ENCODE results near the gene CLCN4.

The CLCN4 gene

GRCh38 chrX:10156199-10157031 is at the start of gene CLCN4:
Gene CLCN4, plus strand, starts transcription at chrX:10156975. Its CDS starts 28,058 bp downstream, at chrX:10185033.
- DNase-seq (ENCODE audit: low read depth in 3 of 3) = no peak

DNA sequence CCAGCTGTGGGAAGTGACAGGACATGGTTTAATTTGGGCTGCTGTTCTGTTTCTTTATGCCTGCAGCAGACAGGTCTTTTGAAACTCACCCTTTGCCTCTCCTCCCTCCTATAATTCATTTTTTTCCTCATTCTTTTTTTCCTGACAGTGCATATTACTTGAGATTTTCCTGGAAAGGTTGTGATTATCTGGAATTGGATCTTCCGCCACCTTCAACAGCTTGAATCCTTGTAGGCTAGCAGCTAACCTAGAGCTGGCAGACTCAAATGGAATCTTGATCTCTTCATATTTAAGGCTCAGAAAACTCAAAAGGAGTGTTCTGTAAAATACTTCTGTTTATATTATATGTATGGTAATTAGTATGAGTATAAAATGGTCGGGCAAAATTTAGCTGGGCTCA is 49.3 kb upstream of the CLCN4 start:
- DNase-seq (ENCODE audit: low read depth in 3 of 3) = no peak

- DNase-seq (ENCODE audit: low read depth in 3 of 3) = no peak
Measured at GRCh38 chrX:10108288-10108687, 48.5 kb upstream of the CLCN4 start.

DNA sequence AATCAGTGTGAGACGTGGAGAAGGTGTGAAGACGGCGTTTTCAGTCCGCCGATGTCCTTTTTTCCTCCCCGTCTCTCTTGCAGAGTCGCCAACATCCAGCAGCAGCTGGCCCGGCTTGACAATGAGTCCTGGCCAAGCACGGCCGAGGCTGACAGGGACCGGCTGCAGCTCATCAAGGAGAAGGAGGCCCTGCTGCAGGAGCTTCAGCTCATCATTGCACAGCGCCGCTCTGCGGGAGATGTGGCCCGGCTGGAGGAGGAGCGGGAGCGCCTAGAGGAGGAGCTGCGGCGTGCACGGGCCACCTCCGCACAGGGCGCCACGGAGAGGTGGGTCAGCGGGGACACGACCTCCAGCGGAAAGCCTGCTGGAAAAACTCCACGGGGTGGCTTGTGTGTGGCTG is 47.1 kb upstream of the CLCN4 start:
- DNase-seq (ENCODE audit: low read depth in 3 of 3) = no peak

DNA sequence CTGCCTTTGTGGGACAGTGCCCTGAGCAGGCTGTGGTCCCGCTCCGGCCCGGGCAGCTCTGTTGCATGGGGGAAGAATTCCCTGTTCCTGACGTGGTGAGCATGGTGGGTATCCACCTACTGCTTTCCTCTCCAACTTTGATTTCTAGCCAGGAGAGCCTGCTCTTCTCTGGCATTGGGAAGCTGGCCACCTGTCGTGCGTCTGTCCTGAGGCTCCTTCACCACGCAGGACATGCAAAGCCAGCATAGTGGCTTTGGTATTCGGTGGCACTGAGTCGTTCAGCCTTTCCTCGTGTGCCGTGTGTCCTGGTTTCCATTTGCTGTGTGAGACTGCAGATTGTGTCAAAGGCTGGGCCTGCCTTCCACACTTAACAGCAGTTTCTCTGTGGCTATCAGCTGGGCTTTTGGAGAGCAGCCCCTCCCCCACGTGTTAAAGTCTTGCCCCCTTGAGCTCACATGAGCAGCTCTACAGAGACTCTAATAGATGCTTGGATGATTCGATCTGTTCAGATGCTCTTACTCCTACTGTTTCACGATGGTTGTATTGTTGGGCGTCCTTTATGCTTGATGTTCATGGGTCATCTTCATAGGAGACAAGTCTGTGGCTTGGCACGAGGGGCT is 46.3 kb upstream of the CLCN4 start:
- no peak for DNase-seq (ENCODE audit: low read depth in 3 of 3)

DNA sequence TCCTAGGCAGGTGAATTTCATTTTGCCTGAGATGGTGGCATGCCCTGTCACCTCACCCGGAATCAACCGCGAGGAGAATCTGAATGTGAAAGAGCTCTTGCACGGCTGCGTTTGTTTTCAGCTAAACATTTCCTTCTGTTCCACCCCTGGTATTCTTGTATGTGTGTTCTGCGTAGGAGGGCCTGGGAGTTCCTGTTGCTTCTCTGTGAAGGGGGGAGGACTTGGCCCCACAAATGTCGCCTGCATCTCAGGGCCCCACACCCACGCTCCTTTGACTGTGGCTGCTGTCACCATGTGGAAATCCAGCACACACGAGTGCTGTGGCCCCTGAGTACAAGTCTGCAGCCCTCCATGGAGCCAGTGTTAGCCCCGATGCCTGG is 45.8 kb upstream of the CLCN4 start:
- peak; percentile 27 to 55 (median 46) for DNase-seq (ENCODE audit: low read depth in 3 of 3)

DNA sequence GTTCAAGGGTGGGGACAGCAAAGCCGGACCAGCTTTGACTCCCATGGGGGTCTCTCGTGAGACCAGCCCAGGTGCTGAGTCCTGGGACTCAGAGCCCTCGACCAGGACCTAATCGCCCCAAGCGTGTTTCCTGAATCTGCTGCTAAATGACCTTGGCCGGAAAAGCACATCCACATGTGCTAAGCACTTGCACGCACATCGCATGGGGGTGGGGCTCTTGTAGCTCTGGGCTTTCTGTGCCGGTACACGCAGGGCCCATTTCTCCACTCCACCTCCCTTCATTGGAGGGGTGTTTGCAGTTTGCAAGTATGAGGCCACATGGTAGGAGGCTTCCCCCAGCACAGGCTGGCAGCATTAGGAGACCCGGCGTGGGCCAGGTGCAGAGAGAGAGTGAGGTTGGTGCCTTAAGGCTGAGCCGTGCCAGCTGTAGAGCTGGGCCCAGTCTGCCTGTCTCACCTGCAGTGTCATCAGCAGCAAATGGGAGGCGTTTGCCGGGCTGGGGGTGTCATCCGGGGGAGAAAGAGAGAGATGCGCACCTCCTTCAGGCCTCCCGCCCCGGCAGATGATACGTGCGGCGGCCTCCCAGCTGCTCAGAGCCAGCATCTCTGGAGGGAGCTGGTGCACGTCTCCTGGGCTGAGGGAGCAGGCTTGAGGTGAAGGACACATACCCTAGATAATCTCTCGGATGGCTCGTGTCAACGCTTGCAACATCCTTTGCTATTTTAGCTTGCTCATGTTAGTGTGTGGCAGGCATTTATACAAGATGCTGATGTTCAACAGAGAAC is 45.2 kb upstream of the CLCN4 start:
- DNase-seq (ENCODE audit: low read depth in 3 of 3) = peak in 2 of 3 donors; percentile 29 to 39

DNA sequence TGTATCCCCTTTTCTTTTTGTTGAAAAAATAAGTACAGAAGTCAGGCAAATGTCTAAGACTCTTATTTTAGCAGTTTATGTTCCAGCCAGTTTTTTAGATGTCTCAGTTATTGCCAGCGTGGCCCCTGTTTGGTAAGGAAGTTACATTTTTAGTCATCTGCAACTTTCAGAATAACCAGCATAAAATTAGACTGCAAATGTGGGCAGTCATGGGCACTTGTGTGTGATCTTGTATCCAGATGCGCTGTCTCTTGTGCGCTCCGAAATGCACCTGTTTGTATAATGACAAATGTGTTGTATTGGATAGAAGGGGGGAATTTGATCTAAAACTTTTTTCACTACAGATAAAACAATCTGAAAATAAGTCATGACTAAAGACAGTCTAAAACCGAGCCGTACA is 44.3 kb upstream of the CLCN4 start:
- no peak for DNase-seq (ENCODE audit: low read depth in 3 of 3)

DNA sequence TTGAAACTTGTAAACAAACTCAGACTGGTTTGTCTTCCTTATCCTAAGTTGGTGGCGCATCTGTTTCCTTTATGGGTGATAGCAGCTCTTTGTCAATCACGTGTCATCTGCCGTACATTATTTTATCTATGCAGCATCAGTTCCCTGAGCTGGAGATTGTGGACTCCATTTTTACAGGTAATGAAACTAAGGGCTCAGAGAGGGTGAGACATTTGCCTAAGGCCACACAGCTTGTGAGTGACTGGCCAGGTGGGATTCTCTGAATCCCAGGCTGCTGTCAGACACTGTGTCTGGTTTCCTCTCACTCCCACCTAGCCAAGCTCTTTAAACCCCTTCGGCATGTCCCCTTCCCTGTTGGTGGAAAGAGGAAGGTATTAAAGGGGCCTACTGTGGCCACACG is 41.7 kb upstream of the CLCN4 start:
- no peak for DNase-seq (ENCODE audit: low read depth in 3 of 3)

DNA sequence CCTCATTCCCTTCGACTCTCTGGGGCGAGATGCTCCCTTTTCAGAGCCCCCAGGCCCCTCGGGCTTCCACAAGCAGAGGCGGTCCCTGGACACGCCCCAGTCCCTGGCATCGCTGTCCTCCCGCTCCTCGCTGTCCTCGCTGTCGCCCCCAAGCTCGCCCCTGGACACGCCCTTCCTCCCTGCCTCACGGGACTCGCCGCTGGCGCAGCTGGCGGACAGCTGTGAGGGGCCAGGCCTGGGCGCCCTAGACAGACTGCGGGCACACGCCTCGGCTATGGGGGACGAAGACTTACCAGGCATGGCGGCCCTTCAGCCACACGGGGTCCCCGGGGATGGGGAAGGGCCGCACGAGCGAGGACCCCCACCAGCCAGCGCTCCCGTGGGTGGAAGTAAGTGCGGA is 39.5 kb upstream of the CLCN4 start:
- DNase-seq (ENCODE audit: low read depth in 3 of 3) = no peak

- DNase-seq (ENCODE audit: low read depth in 3 of 3) = no peak
Measured at GRCh38 chrX:10117864-10118377, 38.9 kb upstream of the CLCN4 start.

DNA sequence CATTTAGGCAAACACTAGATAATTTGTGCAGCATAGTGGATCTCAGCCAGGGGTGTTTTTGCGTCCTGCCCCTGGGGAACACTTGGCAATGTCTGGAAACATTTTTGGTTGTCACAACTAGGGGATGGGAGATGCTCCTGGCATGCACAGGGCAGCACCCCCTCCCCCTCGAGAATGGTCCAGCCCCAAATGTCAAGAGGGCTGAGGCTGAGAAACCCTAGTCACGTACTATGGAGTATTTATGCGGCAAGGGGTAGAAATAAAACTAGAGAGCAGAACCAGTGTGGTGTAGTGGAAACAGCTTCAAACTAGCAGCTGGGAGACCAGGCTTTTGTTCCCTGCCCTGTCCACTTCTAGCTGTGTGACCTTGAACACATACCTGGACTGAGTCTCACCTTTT is 38.2 kb upstream of the CLCN4 start:
- no peak for DNase-seq (ENCODE audit: low read depth in 3 of 3)

GRCh38 chrX:10119399-10119990 is 37.3 kb upstream of the CLCN4 start:
- DNase-seq (ENCODE audit: low read depth in 3 of 3) = peak; percentile 32 to 72 (median 53)

DNA sequence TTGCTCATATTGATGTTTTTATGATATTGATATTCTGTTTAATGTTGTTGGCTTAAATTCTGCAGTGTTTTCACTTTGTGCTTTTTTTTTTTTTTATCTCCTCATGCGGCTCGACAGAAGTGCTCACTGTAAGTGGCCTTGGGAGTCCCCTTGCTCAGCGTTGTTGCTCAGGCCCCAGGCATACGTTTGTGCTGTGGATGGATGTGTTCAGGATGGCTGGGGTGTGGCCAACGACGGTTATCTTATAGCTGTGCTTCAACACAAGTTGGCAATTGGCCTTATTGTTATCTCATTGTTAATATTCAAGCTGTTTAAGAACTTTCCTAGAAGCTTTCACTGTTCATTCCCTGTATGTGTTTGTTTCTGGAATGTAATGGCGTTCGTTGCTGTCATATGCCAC is 36.4 kb upstream of the CLCN4 start:
- no peak for DNase-seq (ENCODE audit: low read depth in 3 of 3)

- DNase-seq (ENCODE audit: low read depth in 3 of 3) = no peak
Measured at GRCh38 chrX:10120828-10121227, 35.9 kb upstream of the CLCN4 start.

GRCh38 chrX:10121787-10122186 is 35.0 kb upstream of the CLCN4 start:
- DNase-seq (ENCODE audit: low read depth in 3 of 3) = no peak

DNA sequence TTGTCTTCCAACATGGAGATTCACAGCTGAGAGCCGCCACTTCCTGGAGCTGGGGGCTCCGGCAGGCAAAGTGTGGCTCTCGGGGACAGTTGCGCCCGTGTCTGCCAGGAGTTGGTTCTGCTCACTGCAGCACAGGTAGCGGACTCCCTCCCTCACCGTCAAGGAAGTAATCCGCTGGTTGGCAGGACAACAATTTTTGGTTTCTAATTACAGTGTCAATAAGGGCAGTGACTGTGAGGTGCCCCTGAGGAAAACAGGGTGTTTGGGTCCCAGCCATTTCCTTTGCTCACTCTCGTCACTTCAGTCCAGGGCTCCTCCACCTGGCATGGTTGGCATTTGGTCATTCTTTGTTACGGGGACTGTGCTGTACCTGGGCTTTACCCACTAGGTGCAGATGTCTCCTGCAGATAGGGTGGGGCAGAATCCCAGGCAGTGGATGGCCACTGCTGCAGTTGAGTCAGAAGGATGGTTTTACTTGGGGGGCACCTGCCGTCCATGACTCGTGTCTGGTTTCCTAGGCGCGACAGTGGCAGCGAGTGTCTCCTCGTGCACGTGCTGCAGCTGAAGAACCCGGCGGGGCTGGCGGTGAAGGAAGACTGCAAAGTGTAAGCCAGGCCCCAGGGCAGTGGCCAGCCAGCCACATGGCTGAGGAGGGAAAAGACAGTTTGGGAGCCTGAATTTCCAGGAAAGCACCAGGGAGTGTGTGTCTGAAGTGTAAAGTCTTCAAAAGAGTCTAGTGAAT is 32.1 kb upstream of the CLCN4 start:
- no peak for DNase-seq (ENCODE audit: low read depth in 3 of 3)

DNA sequence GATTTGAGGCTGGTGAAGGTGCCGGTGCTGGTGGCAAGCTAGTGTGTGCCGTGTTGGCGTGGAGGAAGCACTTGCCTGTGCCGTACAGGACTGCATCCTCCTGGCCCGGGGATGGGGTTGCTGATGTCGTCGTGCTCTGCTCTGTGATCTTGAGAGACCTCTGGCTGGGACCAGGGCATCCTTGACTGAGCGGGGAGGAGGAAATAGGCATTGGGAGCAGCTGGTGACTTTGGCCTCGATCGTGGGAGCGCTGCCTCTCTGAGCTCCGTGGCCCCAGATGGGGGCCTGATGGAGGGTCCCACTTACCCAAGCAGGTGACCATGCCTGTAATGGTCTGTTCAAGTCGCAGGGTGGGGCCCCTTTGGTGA is 31.5 kb upstream of the CLCN4 start:
- DNase-seq (ENCODE audit: low read depth in 3 of 3) = no peak

DNA sequence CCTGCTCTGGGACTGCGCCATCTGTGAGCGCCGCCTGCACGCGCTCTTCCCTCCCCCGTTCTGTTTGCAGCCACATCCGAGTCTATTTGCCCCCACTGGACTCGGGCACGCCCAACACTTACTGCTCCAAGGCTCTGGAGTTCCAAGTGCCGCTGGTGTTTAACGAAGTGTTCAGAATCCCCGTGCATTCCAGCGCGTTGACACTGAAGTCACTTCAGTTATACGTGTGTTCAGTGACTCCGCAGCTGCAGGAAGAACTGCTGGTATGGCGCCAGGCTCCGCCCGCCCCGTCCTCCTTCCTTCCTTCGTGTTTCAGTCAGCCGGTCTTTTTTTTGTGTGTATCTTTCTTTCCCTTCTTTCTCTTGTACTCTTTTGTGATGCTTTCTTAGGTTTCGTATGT is 30.7 kb upstream of the CLCN4 start:
- DNase-seq (ENCODE audit: low read depth in 3 of 3) = no peak

- no peak for DNase-seq (ENCODE audit: low read depth in 3 of 3)
Measured at GRCh38 chrX:10126834-10127233, 29.9 kb upstream of the CLCN4 start.

- no peak for DNase-seq (ENCODE audit: low read depth in 3 of 3)
Measured at GRCh38 chrX:10128386-10128785, 28.4 kb upstream of the CLCN4 start.

Data from stimulated activated CD4-positive, alpha-beta T cell treated with anti-CD3 and anti-CD28 coated beads, TNF-alpha, amount 100 ng/mL, for 48 hours (primary cell).